Lower leg skin (tissue), 3 donors: Measurements from ENCODE around the gene PIK3AP1.
"Not testable (repeated sequence)": the region's sequence is repeated elsewhere in the genome, so short reads cannot be mapped to it uniquely, and the experiment has no call there.

Source experiments
- POLR2A ChIP-seq, 2 donors: fragments of 450-650 bp; IDR thresholded peaks; one replicate each; pipeline ENCODE4 v1.6.1; 2016 to 2017; ENCODE audit warnings: antibody characterized with exemption in 2 of 2, mild to moderate bottlenecking in 1 of 2, moderate library complexity in 1 of 2
- TF ChIP-seq, protein P1 (sequence below), 3 donors: fragments of 450-650 bp; IDR thresholded peaks; one replicate each; pipeline ENCODE4 v1.5.1; 2016; ENCODE audit warnings: antibody characterized with exemption in 3 of 3, mild to moderate bottlenecking in 3 of 3, moderate library complexity in 2 of 3

- TF ChIP-seq, protein P1, sequence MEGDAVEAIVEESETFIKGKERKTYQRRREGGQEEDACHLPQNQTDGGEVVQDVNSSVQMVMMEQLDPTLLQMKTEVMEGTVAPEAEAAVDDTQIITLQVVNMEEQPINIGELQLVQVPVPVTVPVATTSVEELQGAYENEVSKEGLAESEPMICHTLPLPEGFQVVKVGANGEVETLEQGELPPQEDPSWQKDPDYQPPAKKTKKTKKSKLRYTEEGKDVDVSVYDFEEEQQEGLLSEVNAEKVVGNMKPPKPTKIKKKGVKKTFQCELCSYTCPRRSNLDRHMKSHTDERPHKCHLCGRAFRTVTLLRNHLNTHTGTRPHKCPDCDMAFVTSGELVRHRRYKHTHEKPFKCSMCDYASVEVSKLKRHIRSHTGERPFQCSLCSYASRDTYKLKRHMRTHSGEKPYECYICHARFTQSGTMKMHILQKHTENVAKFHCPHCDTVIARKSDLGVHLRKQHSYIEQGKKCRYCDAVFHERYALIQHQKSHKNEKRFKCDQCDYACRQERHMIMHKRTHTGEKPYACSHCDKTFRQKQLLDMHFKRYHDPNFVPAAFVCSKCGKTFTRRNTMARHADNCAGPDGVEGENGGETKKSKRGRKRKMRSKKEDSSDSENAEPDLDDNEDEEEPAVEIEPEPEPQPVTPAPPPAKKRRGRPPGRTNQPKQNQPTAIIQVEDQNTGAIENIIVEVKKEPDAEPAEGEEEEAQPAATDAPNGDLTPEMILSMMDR (IDR thresholded peaks at IDR 0.05): not testable (repeated sequence)
- TF ChIP-seq POLR2A (IDR thresholded peaks at IDR 0.05): not testable (repeated sequence)
Observed at GRCh38 chr10:96750316-96750715, 30.0 kb upstream of the PIK3AP1 start.
